Globus pallidus (tissue), 1 donor: ENCODE results near the gene ZNF761.
A peak's percentile ranks its signal among the peaks of the same experiment; 100 is the strongest.
"Not testable (repeated sequence)": the region's sequence is repeated elsewhere in the genome, so short reads cannot be mapped to it uniquely, and the experiment has no call there.

ENCODE experiments used
- DNase-seq: peaks from one replicate; pipeline ENCODE4 v3.0.0-alpha.2; 2015; ENCODE audit warnings: low spot score

ZNF761 gene

DNA sequence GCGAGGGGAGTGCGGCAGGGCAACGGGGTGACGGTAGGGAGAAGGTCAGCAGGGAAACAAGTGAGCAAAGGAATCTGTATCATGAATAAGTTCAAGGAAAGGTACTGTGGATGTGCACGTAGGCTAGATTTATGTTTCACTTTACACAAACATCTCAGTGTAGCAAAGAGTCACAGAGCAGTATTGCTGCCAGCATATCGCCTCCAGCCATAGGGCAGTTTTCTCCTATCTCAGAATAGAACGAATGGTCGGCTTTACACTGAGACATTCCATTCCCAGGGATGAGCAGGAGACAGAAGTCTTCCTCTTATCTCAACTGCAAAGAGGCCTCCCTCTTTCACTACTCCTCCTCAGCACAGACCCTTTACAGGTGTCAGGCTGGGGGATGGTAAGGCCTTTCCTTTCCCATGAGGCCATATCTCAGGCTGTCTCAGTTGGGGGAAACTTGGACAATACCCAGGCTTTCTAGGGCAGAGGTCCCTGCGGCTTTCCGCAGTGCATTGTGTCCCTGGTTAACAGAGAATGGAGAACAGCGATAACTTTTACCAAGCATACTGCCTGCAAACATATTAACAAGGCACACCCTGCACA, 28.4 kb downstream of the ZNF761 start:
- DNase-seq = not testable (repeated sequence)

GRCh38 chr19:53461866-53462265, 30.1 kb downstream of the ZNF761 start:
- DNase-seq = no peak

DNA sequence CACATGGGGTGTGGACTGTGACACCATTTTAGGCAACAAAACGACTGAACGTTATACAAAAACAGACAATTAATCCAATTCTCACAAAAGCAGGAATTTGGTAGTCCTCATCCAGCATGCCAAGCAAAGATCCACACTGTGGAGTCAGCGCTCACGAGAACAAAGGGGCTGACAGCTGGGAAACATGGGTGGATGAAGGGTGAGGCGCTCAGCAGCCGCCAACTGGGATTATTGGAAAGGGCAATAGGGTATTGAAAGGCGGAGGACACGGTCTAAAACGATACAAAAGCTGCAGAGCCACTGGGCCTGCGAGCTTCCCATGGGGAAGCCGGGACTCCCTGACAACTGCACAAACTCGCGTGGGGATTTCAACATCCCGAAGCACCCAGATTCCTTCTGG, 31.1 kb downstream of the ZNF761 start:
- DNase-seq = peak; percentile 25

GRCh38 chr19:53463263-53463662, 31.5 kb downstream of the ZNF761 start:
- peak; percentile 94 for DNase-seq

DNA sequence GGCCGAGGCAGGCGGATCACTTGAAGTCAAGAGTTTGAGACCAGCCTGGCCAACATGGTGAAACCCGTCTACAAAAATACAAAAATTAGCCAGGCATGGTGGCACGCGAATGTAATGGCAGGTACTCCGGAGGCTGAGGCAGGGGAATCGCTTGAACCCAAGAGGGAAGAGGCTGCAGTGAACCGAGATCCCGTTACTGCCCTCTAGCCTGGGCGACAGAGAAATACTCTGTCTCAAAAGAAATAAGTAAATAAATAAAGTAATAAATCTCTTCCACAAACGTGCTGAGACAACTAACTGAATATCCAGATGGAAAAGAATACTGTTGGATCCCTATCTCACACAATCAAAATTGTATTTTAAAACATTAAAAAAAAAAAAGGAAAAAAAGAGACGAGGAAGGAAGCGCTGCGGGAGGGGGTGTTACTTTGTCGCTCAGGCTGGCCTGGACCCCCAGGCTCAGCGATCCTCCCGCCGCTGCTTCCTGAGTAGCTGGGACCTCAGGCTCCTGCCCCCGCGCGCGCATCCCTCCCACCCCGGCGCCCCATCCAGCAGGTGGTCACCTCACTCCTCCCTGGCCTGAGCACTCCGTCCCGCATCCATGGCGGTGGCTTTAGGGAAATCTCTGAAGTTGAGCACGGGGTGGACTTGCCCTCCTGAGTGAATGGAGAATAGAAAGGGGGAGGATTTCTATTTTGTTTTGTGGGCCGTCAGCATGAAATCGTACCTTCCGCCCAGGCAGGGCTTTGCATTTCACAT, 35.1 kb downstream of the ZNF761 start:
- DNase-seq = peak; percentile 5

DNA sequence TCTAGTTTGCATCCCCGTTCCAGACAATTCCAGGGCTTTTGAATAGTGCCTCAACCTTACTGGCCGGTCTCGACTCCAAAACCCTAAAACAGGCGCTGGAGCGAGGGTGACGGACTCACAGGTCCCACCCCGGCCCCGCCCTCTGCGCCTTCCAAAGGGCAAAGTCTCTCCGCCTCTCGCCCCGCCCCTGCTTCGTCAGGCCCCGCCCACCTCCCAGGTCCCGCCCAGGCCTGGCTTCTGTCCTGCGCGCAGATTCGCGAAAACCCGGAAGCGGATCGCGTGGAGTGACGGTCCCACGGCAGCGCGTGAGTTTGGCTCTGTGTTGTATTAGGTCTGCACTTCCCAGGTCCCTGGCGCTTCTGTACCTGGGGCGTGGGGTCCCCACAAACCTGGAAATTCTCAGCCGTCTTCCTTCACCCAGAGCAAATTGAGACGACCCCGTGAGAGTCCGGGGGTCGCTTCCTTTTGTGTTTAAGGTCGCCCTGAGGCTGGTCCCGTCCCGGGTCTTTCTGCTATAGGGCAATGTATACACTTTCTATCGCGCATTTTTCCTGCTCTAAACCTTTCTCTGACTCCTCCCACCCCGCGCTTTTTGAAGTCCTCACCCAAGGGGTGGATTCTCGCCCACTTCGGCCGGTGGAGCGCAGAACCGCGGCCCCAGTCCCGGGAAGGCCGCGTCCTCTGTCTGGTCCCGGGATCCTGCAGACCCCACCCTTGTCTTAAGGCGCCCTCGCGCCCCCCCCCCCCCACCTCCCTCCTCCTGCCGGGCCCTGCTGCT, 35.9 kb downstream of the ZNF761 start, which contains the start of gene ZNF813:
TSS of gene ZNF813 (plus strand) at position 249 of the 778 bp plus-strand sequence. CDS start 16,090 bp downstream, outside the sequence.
- DNase-seq = peak; percentile 90

GRCh38 chr19:53468628-53469027, 36.8 kb downstream of the ZNF761 start:
- not testable (repeated sequence) for DNase-seq

GRCh38 chr19:53471916-53472315, 40.1 kb downstream of the ZNF761 start:
- DNase-seq = no peak

DNA sequence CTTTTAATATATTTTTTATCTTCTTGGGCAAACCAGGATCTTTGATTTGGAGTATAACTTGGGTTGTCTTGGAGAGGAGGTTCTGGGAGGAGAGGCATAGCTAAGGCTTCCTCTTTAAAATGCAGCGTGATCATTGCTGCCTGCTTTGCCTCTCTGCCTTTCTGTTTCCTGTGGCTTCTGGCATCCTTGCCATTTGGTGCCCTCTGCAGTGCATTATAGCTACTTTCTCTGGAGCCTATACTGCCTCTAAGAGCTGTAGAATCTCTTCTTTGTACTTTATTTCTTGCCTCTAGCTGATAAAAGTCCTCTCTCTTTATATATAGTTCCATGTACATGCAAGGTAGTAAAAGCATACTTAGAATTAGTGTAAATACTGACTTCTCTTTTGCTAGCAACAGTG, 43.0 kb downstream of the ZNF761 start:
- DNase-seq = not testable (repeated sequence)

- DNase-seq = not testable (repeated sequence)
Measured at GRCh38 chr19:53475470-53475869, 43.7 kb downstream of the ZNF761 start.

DNA sequence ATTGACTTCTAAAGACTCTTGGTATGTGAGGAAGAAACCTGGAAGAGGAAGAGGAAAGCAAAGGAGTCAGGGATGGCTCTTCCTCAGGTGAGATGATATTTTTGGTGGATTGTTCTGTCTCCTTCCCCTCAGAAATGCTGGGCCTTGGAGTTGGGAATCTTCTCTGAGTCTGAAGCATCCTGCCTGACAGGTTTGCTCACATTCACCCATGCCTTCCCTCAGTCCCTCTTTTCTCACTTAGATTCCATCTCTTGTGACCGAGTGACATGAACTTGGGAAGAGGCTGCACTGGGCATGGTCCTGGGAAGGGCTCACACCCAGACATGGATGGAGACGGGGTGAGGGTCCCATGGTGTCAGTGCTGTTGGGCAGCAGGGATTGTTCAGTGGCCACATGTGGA, 52.0 kb downstream of the ZNF761 start:
- not testable (repeated sequence) for DNase-seq

- DNase-seq = no peak
Measured at GRCh38 chr19:53485046-53486004, 53.5 kb downstream of the ZNF761 start.

GRCh38 chr19:53492153-53492552, 60.4 kb downstream of the ZNF761 start:
- DNase-seq = no peak

DNA sequence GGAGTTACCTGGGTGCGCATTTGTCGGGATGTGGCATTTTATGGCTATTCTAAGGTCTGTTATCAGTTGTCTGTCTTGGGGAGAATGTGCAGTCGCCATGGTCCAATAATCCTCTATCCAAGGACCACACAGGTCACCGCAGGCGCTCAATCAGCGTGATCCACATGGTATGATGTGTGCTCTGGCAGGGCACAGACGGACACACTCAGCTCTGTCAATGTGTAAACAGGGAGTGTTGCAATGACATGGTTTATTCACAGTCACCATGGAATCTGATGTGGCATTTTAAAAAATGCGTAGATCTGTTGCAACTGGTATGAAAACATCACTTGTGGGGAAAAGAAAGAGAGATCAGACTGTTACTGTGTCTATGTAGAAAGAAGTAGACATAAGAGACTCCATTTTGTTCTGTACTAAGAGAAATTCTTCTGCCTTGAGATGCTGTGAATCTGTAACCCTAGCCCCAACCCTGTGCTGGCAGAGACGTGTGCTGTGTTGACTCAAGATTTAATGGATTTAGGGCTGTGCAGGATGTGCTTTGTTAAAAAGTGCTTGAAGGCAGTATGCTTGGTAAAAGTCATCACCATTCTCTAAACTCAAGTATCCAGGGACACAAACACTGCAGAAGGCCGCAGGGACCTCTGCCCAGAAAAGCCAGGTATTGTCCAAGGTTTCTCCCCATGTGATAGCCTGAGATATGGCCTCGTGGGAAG, 65.7 kb downstream of the ZNF761 start:
- not testable (repeated sequence) for DNase-seq

- not testable (repeated sequence) for DNase-seq
Measured at GRCh38 chr19:53498024-53498395, 66.2 kb downstream of the ZNF761 start.

- DNase-seq = not testable (repeated sequence)
Measured at GRCh38 chr19:53503151-53503550, 71.4 kb downstream of the ZNF761 start.

GRCh38 chr19:53503671-53504364, 72.0 kb downstream of the ZNF761 start:
- DNase-seq = not testable (repeated sequence)

GRCh38 chr19:53504365-53504703, 72.5 kb downstream of the ZNF761 start:
- peak; percentile 31 for DNase-seq

GRCh38 chr19:53504885-53505284, 73.1 kb downstream of the ZNF761 start:
- no peak for DNase-seq

DNA sequence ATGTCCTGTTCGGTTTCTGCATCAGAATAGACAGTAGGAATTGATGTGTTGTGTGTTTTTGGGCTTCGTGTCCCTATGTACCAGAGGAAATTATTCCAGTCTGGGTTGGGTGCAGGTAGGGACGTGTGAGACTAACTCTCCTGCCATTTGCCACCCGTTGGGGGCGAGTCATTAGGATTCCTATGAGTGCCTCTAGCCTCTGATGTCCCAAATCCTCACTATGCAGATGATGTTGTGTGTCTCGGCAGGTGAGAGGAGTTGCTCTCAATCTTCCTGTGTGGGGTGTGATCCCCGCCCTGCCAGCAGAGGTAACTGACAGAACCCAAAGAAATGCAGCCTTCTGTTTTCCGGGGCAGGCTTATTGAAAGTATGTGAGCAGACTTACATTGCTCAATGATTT, 74.9 kb downstream of the ZNF761 start:
- DNase-seq = no peak
